Upper lobe of right lung (tissue), 1 donor: Measurements from ENCODE around the gene LPCAT3. TPM values are rescaled to one million over a fixed set of nuclear protein-coding genes. Genes with fewer than 3 reads are reported as not detected.

ENCODE experiments used
- ATAC-seq: fragments of 200-7000 bp; cut with Tn5 transposase; one replicate; pipeline ENCODE4 v1.9.1; 2020; ENCODE audit warnings: mild to moderate bottlenecking, moderate library complexity
- DNase-seq: peaks from one replicate; pipeline ENCODE4 v3.0.0-alpha.2; 2020
- H3K27ac ChIP-seq: fragments of 200-600 bp; one replicate; pipeline ENCODE4 v1.8.0; 2022
- H3K27me3 ChIP-seq: fragments of 200-600 bp; one replicate; pipeline ENCODE4 v1.8.0; 2022; ENCODE audit warnings: mild to moderate bottlenecking
- H3K36me3 ChIP-seq: fragments of 200-600 bp; one replicate; pipeline ENCODE4 v1.8.0; 2022
- H3K4me1 ChIP-seq: fragments of 200-600 bp; one replicate; pipeline ENCODE4 v1.8.0; 2022
- H3K4me3 ChIP-seq: fragments of 200-600 bp; one replicate; pipeline ENCODE4 v1.8.0; 2022; ENCODE audit warnings: mild to moderate bottlenecking
- H3K9me3 ChIP-seq: fragments of 200-600 bp; one replicate; pipeline ENCODE4 v1.8.0; 2022
- CTCF ChIP-seq: fragments of 200-600 bp; IDR thresholded peaks from one replicate; pipeline ENCODE4 v1.8.0; 2022; ENCODE audit warnings: antibody characterized with exemption
- intact Hi-C: fragments of 100-400 bp; cut with DNase I; formaldehyde crosslinking; loops from one replicate; pipeline ENCODE4 v1.11.0; 2022
- total RNA-seq: library from RNA; stranded (reverse); fragmentation: NEBNext Ultra II Directional; extraction: Animal tissue kit (Norgen Biotek cat#: 25700); gene quantifications from one replicate; pipeline ENCODE4 v1.2.1, GENCODE V29; 2021
- donor health status: DM: no; HTN: yes; CAD: no; lungs with severe emphysema.

LPCAT3 gene
- total RNA-seq, 1 donor from 2014 or later, result 70.5 TPM

- no peaks in the 10 kb centered on the region for H3K36me3 ChIP-seq
- TF ChIP-seq CTCF, result no peak
- intact Hi-C loops, result no loop called here
- no peak for ATAC-seq
- no peak overlapping the region for H3K4me3 ChIP-seq
- no peaks in the 10 kb centered on the region for H3K4me1 ChIP-seq
- no peak for DNase-seq
- no peaks in the 10 kb centered on the region for H3K27me3 ChIP-seq
- no peak overlapping the region for H3K27ac ChIP-seq
- no peaks in the 10 kb centered on the region for H3K9me3 ChIP-seq
These were observed 16.2 kb upstream of the LPCAT3 start for GRCh38 chr12:7034464-7034863.

GRCh38 chr12:7032990-7033389, 14.7 kb upstream of the LPCAT3 start:
- no peak for DNase-seq
- TF ChIP-seq CTCF, result no peak
- Histone ChIP-seq H3K4me3 (no peak overlapping the region), H3K4me1 (no peaks in the 10 kb centered on the region), H3K9me3 (no peaks in the 10 kb centered on the region), H3K27me3 (no peaks in the 10 kb centered on the region), H3K36me3 (no peaks in the 10 kb centered on the region), H3K27ac (no peak overlapping the region)
- ATAC-seq, result no peak
- intact Hi-C loops, result no loop called here

GRCh38 chr12:7031306-7031705, 13.0 kb upstream of the LPCAT3 start:
- Histone ChIP-seq H3K36me3 (no peaks in the 10 kb centered on the region), H3K4me1 (no peaks in the 10 kb centered on the region), H3K4me3 (no peak overlapping the region), H3K27me3 (no peaks in the 10 kb centered on the region), H3K9me3 (no peaks in the 10 kb centered on the region), H3K27ac (no peak overlapping the region)
- peak; percentile 73 for ATAC-seq
- DNase-seq, result no peak
- intact Hi-C loops, result no loop called here
- no peak for TF ChIP-seq CTCF

GRCh38 chr12:7026854-7027253, 8.6 kb upstream of the LPCAT3 start:
- Histone ChIP-seq H3K27ac (no peak overlapping the region), H3K4me3 (no peak overlapping the region), H3K36me3 (no peaks in the 10 kb centered on the region), H3K9me3 (no peaks in the 10 kb centered on the region), H3K4me1 (no peaks in the 10 kb centered on the region), H3K27me3 (no peaks in the 10 kb centered on the region)
- ATAC-seq, result no peak
- TF ChIP-seq CTCF, result no peak
- no peak for DNase-seq
- intact Hi-C loops, result no loop called here

GRCh38 chr12:7023114-7023513, 4.8 kb upstream of the LPCAT3 start:
- ATAC-seq (no peak), DNase-seq (no peak)
- H3K36me3 ChIP-seq, result no peaks in the 10 kb centered on the region
- peaks cover 8% of the 10 kb centered on the region for H3K4me1 ChIP-seq
- no peak overlapping the region for H3K4me3 ChIP-seq
- intact Hi-C loops, result no loop called here
- H3K27me3 ChIP-seq, result no peaks in the 10 kb centered on the region
- H3K9me3 ChIP-seq, result no peaks in the 10 kb centered on the region
- H3K27ac ChIP-seq, result no peak overlapping the region
- no peak for TF ChIP-seq CTCF

- no peak for ATAC-seq
- no peak overlapping the region for H3K4me3 ChIP-seq
- no peak for TF ChIP-seq CTCF
- no peak for DNase-seq
- intact Hi-C loops, result no loop called here
- peaks cover 15% of the 10 kb centered on the region for H3K4me1 ChIP-seq
- no peaks in the 10 kb centered on the region for H3K27me3 ChIP-seq
- no peak overlapping the region for H3K27ac ChIP-seq
- no peaks in the 10 kb centered on the region for H3K9me3 ChIP-seq
- H3K36me3 ChIP-seq, result no peaks in the 10 kb centered on the region
These were observed 3.7 kb upstream of the LPCAT3 start for GRCh38 chr12:7021956-7022355.
